Left renal cortex interstitium (tissue), 4 donors: ENCODE data around the gene ARHGAP6. TPM values are rescaled to one million over a fixed set of nuclear protein-coding genes. Genes with fewer than 3 reads are reported as not detected.
A peak's percentile ranks its signal among the peaks of the same experiment; 100 is the strongest.

Source experiments
- DNase-seq, 4 donors: peaks; one replicate each; pipeline ENCODE4 v3.0.0-alpha.2; 2013; ENCODE audit warnings: low read depth in 4 of 4, low spot score in 2 of 4, missing footprints in 1 of 4
- polyA plus RNA-seq, 4 donors: library from polyadenylated mRNA; unstranded; fragments of 120-200 nt; gene quantifications; one replicate each; pipeline ENCODE4 v1.2.1, GENCODE V29; 2013; ENCODE audit not compliant: insufficient read length in 4 of 4

Gene ARHGAP6
- polyA plus RNA-seq, 4 donors = 14.4 to 15.7 (median 15.5) TPM

DNA sequence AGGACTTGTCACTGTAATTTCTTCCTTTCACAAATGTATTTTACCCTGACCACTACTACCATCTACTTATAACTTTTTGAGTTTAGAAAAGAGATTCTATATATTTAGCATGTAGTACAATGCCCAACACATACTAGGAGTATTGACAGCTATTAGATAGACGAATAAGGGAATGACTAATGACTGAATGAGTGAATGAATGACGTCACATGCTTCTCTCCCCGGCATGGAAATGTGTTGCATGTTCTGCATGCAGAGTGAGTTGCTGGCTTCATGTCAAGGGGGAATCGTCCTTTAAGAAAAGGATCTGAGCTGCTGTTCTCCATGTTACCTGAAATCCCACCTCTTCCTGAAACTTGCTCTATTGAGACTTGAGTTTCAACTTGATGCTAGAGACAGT is 459.9 kb downstream of the ARHGAP6 start:
- no peak for DNase-seq

DNA sequence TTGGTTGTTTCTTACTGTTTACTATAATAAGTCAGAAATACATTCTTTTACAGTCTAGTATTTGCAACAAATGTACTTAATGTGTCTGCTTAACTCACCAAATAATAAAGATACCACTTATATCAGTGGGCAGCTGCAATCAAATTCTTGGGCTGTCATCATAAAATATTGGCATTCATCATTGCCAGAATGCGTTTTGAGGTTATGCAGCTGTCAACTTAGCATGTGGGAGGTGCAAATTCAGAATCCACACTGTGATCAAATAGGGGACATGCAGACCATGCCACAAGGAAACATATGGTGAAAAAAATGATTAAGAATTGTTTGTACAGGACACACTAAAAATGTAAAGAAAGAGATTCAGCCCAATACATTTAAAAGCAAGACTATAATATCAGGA is 468.0 kb downstream of the ARHGAP6 start:
- no peak for DNase-seq

DNA sequence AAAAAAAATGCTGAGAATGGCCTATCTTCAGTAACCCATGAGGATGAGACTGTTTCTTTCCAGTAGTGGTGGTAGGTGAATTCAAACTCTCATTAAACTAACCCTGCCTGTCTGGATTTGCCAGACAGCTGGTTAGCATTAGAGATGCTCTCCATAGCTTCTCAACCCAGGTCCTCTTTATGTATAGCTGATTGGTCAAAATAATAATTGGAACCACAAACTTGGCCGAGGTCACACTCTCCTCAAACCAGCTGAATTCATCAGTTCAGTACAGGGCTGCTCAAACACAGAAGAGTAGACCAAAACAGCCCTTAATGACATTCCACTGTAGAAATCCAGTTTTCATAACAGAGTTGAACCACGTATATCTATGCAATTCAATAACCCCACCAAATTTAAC is 469.2 kb downstream of the ARHGAP6 start:
- no peak for DNase-seq

DNA sequence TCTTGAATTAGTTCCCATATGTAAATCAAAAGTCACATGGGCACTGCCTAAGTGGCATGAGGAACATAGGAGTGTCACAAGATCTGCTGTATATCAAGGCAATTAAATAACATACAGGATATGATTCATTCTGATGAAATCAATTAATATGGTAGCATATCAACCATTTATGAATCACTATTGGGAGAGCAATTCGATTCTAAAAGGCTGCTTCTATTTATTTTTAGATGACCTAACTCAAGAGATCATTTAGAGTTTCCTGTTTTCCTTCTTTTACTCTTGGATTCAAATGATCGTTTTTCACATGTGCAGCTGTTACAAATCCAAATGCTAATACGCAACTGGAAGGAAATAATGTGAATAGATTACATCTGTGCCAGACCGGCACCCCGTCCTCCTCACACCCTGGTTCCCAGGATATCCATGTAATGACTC is 472.7 kb downstream of the ARHGAP6 start:
- DNase-seq = no peak

DNA sequence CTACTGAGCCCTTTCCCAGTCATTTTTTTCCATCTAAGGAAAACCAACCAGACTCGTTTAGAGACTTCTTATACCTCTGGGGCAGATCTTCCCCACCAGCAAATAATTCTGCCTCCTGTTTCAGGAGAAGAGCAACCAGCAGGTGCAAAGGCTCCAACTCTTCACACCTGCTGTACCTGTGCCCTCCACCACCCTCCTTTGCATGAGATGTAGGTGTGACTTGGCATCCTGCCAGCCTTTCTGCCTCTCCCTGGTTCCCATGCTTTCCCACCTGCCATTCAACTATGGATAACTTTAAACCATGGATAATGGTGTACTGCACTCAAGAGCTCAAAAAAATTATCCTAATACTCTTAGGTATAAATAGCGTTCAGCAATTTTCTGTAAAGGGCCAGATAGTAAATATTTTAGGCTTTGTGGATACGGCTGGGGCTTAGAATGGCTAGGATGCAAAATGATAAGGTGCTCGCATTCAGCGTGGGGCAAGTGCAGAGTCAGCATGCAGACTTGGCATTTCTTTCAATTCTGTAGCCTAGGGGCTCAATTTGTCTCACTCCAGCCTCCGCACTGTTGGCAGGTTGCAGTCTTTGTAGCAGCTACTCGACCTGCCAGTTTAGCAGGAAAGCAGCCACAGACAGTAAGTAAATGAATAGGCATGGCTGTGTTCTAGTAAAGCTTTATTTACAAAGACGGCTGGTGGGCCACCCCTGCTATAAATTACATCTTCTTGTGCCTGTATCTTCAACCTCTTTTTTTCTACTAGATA is 474.8 kb downstream of the ARHGAP6 start:
- no peak for DNase-seq

DNA sequence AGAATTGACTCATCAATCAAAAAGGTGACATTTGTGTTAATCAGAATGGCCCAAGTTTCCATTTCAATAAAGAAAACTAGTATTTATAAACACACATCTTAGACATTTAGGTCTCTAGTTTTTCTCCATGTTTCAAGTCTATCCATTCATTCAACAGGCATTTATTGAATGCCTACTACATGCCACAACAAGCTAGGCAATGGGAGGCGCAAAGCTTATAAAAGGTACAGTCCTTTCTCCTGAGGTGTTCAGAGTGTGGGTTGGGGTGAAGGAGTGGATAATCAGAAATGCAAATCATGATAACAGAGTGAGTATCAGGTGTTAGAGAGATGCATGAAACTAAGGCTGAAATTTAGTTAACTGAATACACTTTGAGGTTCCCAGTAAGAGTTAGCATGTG is 476.6 kb downstream of the ARHGAP6 start:
- DNase-seq = no peak

DNA sequence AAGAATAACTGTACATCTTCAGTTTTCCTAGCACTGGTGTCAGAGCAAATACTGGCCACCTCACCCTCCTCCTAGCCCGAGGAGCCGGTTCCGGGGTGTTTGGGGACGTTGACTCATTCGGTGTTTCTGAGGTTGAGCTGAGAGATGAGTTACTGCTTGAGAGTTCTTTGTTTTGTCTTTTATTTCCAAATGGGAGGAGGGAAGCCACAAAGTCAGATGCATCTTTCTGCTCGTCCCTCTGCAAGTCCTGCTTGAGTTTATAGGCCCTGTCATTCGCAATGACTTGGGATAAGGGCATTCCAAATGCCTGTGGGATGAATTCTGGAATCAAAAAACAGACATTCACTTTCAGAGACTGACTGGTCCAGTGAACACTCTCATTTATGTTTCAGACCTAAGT is 477.1 kb downstream of the ARHGAP6 start:
- no peak for DNase-seq

DNA sequence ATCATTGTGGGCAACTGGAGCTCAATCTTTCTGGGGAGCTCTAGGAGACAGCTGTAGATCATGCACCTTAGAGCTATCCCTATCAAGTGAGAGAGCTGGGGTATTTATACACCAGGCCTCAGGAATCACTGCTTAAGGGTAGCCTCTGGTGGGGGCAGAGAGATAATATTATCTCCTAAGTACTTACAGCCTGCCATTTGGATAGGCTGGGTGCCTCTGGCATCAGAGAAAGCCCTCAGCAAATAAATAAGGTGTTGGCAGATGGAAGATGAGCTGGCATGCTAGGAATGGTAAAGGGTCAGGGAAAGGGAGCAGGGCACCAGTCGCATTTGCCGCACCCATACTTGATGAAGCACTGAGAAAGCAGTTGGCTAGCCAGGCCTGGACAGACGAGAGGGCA is 478.7 kb downstream of the ARHGAP6 start:
- DNase-seq = no peak

DNA sequence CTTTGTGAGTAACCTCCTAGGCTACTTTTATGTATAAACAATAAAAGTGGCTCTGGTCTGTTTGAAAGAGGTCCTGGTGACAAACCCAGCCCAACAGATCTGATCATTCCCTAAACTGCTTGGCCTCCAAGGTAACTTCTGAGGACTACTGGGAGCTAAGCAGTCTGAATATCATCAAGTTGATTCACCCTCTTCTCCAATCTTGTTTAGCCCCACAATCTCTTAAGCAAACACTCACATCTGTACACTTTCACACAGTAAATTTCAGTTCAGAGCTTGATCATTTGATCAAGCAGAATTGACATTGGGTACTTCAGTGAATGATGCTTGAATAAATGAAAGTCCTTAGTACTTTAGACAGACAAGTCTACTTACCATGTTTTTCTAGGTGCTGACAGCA is 479.9 kb downstream of the ARHGAP6 start:
- no peak for DNase-seq

DNA sequence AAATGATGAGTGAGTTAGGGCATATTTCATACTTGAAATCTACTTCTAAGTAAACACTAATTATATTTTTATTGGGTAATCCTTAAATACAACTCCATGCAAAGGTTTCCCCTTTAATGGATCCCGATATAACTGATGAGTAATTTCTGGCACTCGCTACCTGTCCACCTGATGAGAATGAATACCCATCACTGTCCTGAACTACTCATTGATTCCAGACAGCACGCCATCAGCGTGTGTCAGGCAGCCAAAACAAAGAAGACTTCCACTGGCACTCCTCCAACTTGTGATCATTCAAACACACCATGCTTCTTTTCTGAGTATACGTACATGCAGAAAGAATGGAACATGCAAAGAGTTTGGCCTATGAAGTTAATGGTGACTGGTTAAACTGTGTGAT is 485.1 kb downstream of the ARHGAP6 start:
- no peak for DNase-seq

DNA sequence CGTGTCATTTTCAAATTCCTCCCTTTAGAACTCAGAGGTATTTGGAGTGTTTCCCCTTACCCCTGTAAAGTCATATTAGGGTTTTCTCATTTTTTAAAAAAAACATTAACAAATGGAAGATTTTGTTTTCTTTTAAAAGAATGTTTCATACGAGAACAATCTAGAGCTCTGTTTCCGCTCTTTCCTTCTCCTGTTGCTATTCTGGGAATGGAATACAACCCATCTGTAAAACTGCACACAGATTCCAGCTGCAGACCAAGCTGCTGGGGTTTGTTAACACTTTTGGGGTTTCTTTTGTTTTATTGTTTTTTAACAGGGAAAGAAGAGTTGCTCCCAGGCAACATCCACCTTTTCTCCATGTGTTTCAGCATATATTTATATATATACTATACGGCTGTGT is 493.3 kb downstream of the ARHGAP6 start:
- DNase-seq = no peak

DNA sequence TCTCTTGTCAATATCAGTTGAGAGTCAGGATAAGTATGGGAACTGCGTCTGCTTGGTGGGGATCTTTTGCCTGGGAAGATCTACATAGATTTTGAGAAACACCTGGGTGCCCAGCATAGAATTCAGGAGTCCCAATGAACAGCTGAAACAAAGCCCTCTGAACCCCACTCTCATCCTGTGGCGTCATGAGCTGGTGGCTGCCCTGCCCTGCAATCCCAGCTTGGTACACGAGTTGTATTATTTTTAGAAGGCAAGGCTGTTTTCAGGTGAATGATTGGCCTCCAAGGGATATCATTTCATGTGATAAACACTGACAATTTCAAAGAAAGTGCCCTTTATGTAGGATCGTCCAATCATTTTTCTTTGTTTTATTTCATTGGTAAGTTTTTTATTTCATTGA is 493.8 kb downstream of the ARHGAP6 start:
- DNase-seq = no peak

DNA sequence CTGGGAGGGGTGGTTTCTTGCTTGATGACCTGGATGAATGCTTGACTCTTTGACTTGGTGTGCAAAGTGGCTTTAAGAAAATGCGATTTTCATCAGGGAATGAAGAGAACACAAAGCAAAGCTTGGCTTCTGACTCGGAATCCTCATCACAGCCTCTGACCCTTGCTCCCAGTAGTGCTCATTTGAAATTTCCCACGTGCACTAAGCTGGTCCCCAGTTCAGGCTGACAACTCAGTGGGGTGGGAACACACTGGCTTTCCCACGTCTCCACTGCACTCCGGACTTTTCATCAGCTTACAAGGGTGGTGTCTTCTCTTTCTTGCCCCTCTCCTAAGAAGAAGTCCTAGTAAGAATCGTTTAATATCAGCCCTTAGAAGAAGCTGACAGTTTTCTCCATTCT is 501.3 kb downstream of the ARHGAP6 start:
- DNase-seq = no peak

DNA sequence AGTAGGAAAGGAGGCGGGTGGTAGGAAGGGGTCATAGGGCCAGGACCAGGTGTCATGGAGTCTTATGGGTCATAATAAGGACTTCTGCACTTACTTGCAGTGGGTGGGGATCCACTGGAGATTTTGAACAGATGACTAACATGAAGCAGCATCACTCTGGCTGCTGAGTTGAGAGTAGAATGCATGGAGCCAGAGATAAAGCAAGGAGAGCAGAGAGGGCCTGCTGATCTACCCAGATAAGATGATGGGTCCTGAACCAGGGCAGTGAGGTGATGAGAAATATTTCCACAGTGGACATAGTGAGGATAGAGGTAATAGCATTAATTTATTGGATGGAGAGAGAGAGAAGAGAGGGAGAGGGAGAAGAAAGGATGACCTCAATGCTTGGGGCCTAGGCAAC is 506.6 kb downstream of the ARHGAP6 start:
- no peak for DNase-seq

DNA sequence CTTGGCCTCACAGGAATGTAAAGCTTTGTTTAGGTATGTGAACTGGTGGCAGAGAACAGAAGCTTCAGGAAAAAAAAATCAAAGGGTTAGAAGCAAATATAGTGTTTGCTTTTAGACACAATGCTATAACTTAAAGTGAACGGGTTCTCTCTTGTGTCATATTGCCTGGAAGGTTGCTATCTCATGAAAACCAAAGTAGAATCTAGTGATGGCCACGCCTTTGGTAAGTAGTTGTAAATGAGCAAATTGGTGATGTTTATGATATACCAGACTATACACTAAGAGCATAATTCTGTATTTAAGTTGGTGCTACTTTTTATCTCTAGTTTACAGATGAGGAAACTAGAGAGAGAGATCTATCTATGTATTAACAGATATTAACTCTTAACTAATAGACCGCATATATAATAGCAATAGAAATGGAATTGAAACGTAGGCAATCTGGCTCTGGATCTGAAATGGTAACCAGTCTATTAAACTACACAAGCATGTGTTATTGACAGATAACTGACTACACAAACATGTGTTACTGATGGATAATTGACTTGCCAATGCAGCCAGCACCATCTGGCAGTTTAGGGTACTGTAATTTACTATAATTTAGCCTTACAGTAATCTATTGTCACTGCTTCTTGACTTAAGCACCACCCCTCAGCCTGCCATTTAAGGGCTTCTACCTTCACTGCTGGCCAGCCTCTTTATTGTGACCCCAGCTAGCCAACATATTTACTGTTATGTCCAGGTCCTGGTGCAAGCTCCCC is 513.7 kb downstream of the ARHGAP6 start:
- DNase-seq = no peak

DNA sequence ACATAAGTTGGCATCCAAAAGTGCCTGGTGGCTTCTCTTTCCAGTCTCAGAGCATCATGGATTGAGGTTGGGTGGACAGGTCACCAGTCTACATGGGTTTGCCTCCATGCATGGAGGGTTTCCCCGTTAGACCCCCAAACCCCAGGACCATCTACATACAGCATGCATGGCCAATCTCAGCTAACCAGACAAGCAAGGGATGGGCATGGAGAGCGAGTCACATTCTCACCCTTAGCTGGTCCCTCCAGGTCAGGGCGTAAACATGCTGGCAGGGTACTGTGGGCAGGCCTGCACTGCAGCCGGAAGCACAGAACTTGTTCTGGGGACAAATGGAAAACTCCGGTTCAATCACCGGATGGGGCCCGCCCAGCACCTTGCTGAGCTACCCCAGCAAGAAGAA is 517.3 kb downstream of the ARHGAP6 start:
- DNase-seq = no peak

DNA sequence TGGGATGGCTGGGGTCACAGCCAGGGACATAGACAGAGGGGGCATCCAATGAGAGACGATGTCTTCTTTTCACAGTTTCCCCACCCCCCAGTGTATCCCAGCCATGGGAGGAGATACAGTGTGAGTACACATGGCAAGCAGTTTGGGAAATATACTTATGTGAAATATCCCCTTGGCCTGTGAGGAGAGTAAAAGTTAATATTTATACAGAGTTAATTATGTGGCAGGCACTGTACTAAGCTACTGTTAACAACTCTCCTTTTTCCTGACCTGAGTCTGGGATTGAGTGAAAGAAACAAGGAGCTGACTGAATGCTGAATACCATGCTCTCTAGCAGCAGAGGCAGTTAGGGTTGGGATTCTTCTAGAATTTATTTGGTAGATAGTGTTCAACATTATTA is 519.3 kb downstream of the ARHGAP6 start:
- no peak for DNase-seq

DNA sequence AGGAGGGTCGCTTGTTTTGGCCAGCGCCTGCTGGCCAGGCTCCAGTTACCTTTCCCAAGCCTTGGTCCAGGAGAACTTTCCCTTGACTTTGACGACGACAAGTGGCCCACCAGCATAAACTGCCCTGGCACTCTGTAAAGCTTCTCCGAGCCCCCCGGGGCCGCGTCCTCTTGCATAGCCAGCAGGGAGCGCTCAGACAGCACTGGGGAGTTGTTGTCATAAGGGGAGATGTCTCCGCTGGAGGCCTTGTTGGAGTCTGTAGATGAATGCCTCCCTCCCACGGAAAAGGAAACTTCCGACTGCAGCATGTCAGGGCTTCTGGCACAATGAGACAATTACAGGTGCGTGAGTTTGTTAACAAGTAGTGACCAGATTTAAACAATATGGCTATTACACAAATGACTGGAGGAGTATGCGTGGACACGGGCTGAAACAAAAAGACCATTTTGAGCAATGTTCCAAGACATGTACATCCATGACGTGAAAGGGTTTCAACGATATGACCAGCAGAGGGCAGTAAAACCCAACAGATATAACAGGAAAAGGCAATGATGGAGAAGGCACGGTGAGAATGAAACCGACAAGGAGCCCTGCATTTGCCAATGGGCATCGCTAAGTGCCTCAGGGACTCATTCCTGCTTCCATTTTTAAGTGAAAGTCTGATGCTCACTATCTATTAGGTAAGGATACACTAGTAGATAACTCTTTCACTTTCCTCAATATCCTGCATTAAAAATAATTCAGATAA is 521.6 kb downstream of the ARHGAP6 start:
- peak in 3 of 4 donors; percentile 36 to 70 (median 49) for DNase-seq

DNA sequence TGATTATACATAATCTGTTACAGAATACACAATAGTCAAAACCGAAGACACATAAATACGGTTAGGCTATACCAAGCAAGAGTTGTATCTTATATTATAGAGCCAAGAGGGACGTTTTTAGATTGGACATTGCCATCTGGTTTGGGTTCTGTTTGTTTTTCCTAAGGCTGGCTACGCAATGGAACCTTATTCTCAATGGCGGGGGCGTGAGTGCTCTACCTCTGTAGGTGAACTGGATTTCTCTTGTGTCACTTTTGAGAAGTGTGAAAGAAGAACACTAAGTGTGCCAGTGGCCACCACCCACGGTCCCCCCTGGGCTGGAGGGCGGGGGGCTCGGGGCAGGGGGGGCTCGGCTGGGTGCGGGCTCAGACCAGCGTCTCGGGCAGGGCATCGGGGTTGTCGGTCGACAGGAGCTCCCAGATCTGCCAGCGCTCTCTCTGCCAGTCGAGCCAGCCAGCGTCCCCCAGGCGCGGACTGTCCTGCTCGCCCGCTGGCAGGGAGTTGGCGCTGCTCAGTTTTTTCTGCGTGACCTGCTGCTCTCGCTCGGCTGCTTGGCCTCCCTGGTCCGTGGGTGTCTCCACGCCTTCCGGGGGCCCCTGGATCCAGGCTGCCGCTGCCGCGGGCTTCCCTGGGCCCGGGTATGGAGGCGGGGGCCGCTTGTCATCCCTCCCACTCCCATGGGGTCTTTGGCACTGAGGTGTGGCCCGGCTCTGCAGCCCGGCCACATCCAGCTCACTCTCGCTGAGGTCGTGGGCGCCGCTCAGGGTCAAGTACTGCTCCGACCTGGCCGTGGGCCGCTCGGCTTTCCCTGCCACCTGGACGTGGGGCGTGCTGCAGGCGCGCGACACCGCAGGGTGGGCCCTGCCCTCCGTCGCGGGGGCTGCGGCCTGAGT is 527.0 kb downstream of the ARHGAP6 start:
- no peak for DNase-seq

DNA sequence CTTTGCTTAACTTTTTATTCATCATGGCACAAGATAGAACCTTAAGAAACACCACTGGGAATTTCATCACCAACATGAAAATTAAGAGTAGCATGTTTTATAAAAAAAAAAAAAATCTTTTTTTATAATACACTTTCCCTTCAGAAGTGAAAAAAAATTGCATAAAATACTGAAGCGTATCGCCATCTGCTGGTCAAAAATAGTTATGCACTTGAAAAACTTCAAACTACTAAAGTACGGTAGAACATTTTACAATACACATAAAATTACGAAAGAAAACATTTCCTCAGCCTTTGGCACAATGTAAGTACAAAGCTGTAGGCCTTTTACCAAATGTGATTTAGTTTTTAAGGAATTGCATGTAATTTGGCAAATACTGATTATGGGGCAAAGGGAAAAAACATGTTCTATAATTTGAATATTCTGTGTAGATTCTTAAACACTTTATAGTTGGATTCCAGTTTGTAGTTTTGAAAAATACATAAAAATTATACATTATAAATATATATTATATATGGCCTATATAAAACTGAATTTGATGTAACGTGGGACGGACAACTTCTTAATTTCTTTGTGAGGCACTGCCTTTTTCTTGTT is 528.1 kb downstream of the ARHGAP6 start:
- no peak for DNase-seq
